Measurements from ENCODE around the gene FBRSL1.

The FBRSL1 gene

DNA sequence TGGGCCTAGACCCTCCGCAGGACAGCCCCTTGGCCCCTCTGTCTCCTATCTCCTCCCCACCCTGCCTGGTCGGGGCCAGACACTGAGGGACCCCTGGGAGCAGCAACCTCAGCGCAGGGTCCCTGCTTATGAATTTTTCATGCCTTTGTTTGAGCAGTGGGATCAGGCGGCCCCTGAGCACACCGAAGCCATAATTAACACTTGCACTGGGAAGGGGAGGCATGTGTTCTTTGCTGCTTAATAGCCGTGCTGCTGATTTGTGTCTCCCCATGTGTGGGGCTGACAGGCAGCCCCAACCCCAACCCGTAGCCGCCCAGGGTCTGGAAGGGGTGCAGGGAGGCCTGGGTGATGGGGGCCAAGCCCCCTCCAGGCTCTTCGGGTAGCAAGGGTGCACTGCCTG, 52.7 kb downstream of the FBRSL1 start:
- DNase-seq (ENCODE audit: low spot score): no peak

DNA sequence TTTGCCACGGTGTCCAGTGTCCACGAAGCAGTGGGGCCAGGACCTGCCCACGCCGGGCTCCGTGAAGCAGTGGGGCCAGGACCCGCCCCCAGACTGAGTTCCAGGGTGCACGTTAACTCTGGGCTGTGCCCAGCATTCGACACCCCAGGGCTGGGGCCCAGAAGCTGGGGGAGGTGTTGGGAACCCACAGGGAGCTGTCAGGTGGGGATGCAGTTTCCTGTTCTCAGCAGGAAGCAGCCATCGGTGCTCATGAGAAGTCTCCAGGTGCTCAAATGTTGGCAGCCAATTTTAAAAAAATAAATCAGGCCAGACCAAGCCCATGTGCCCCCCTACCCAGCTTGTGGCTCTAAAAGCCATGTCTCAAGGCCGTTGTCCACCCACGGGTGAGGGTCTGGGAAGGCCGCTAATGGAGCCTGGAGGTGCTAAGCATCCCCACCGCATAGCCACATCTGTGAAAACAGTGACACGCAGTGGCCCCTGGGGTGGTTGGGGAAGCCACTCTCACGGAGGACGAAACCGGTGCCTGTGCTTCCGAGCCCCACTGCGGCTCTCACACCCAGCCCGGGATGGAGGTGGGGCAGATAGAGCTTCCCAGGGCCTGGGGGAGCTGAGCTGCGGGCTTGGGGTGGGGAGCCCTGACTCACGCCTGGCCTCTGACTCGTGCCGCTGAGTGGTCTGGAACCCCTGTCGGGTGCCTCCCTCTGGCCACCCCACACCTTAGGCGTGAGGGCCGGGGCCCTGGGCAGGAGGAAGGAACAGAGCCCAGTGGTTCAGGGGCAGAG, 53.5 kb downstream of the FBRSL1 start:
- no peak for DNase-seq (ENCODE audit: low spot score)

DNA sequence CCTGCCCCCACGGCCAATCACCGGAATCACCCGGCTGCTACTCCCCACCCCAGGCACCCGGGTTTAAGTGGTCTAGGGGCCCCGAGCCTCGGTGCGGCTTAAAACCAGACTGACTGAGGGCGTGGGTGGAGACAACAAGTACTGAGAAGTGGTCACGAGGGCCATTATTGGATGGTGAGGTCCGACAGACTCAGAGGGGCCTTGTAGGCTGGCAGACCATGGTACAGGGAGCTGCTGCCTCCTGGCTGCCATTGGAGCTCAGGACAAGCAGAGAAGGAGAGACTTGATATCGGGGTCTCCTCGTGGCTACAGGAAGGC, 54.1 kb downstream of the FBRSL1 start:
- no peak for DNase-seq (ENCODE audit: low spot score)

GRCh38 chr12:132544498-132544897, 54.5 kb downstream of the FBRSL1 start:
- no peak for DNase-seq (ENCODE audit: low spot score)

DNA sequence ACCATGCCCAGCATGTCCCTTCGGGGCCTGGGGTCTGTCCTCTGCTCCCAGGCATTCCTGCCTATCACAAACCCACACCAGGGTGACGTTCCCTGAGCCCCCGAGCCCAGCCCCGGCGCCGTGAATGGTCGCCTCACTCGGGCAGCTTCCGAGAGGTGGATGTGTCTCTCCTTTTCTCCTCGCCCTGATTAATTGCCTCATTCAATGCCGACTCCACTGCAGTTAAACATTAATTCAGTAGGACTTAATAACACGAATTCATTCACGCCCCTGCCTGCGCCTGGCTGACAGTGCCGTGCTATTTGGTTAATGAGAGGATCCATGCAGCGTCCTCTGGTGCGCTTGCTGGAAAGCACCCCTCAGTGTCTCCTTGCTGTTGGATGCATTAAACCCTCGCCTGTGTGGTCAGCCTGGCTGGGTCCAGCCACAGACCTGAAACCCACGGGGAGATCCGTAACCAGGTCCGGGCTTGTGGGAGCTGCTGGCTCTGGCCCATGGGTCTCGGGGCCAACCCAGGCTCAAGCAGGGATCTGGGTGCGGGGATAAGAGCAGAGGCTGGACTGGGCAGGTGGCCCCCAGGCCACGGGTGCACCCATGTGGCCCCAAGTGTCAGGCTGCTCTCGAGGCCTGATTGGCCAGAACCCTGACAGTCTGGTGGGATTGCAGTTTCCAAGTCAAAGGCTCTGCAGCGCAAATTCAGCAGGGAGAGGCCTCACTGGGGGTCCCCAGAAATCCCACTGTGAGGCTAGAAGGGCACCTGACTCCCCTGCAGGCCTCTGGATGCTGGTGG, 55.4 kb downstream of the FBRSL1 start:
- no peak for DNase-seq (ENCODE audit: low spot score)

DNA sequence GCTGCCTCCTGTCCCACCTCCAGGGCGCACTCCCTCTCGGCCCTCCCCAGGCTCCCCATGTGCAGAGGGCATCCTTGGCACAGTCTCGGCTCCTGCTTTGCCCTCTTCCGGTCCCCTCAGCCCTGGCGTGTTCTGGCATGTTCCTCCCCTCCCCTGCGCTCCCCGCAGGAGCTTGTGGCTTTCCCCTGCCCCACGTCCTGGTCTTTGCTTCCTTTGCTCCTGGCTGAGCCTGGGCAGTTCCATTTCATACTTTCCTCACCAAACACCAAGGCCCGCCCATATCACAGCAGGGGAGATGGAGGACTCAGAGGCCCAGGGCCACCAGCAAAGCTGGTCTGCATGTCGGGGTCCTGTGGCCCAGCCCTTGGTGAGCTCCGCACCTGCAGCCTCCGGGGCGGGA, 56.0 kb downstream of the FBRSL1 start:
- no peak for DNase-seq (ENCODE audit: low spot score)

DNA sequence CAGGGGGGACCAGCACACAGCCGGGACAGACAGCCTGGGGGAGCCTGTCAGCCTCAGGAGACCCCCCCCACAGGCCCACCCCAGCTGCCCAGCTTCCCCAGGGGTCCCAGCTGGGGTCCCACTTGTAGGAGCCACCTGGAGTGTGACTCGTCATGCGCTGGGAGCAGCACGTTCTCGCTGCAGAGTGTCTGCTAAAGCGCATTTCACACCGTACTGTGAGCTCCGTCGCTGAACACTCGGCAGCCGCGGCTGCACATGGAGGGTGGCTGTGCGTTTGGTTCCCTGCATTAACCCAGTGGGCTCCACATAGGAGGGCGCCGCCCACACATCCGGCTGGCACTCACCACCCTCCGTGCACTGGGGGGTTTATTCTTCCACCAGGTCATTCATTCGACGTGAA, 56.7 kb downstream of the FBRSL1 start:
- no peak for DNase-seq (ENCODE audit: low spot score)

DNA sequence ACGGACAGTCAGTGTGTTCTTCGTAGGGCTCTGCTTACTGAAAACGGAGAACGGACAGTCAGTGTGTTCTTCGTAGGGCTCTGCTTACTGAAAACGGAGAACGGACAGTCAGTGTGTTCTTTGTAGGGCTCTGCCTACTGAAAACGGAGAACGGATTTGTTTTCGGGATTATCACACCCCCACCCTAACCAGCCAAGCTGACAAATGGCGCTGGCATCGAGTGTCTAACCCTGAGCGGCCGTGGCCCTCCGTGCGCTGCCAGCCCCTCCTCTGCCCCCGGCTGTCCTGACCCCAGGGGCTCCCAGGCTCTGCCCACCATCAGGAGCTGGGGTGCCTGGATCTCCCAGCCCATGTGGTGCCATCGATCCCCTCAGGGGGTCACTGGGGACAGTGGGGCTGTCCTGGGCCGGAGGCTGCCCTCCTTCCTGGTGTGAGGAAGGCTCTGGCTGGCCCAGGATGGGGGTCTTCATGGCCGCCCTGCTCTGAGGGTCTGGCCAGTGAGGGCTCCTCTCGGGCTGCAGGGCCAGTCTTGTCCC, 57.3 kb downstream of the FBRSL1 start:
- no peak for DNase-seq (ENCODE audit: low spot score)

GRCh38 chr12:132548430-132549058, 58.6 kb downstream of the FBRSL1 start:
- DNase-seq (ENCODE audit: low spot score): no peak

DNA sequence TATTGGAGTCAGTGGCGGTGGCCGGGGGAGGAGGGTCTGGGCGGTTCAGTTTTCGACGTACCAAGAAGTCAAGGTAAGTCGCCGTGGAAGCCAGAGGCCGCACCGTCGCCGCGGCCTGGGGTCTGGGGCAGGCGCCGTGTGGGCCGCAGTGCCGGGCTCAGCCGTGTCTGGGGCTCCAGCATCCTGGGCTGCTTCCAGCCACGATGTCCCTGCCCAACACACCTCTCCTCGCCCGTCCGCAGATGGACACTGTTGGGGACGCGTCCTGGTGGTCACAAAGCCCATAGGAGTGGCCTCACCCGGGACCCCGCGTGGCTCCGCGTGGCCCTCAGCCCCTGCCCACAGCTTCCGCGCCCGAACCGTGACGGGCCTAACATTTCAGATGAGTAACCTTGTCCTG, 59.1 kb downstream of the FBRSL1 start:
- DNase-seq (ENCODE audit: low spot score): no peak

GRCh38 chr12:132550014-132550802, 60.3 kb downstream of the FBRSL1 start:
- no peak for DNase-seq (ENCODE audit: low spot score)

DNA sequence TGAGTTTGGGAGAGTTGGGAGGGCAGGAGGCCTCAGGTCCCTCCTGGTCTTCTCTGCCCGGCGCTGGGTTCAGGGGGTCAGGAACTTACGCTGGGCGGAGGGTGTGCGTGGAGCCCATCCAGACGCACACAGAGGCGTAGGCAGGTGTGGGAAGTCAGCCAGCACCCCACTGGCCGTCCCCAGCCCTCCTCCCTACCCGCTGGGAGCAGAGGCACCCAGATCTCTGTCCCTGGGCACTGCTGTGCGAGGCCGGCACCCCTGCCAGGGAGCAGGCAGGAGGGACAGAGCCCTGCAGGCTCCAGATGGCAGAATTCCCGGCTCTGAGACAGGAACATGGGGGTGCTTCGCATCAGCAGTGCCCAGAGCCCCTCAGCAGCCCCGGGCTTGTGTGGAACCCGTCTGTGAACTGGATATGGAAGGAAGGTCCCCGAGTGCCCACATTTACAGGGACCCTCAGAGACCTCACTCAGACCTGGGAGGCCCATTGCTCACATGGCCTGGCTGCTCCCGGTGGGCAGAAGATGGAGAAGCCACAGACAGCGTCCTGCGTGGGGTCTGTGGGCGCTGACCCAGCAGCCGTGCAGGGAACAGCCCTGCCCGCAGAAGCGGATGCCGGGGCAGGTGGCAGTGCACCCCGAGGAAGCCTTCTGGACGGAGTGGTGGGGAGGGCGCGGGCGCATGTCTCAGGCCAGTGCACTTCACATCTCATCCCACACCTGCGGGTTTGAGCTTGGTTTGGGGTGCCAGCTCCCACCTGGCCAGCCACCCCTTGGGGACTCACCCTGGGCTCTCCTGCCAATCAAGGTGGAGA, 61.1 kb downstream of the FBRSL1 start:
- no peak for DNase-seq (ENCODE audit: low spot score)

DNA sequence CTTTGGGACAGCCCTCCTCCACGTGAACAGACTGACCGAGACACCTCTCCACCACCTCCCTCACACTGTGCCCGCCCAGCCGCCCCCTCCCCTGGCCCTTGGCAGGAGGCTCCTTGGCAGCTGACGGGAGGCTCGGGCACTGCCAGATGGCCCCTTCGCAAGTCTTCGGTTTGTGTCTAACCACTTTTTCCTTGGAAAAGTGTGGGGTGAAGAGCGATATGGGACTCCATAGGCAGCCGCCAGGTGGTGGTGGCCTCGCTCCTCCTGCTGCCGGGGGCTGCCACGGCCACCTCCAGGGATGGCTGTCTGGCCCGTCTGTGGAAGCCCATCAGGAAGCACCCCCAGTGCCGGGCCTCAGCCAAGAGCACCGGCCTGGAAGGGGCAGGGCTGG, 61.7 kb downstream of the FBRSL1 start:
- DNase-seq (ENCODE audit: low spot score): no peak

- DNase-seq (ENCODE audit: low spot score): no peak
These were observed 65.1 kb downstream of the FBRSL1 start for GRCh38 chr12:132554845-132555630.

DNA sequence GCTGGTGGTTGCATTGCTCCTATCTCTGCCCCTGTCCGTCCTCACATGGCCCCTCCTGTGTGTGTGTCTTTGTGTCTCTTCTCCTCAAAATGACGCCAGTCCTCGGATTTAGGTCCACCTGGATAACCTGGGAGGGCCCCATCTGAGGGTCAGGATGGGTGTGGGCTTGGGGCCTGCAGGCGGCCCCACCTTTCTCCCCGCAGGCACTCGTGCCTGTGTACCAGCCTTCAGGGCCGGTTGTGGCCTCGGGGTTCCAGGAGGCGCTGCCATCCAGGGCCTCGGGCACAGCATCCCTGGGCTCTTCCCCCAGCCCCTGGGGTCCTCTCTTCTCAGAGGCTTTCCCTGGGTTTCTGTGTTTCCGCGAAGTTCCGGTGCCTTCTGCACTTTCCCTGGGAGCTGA, 65.7 kb downstream of the FBRSL1 start:
- DNase-seq (ENCODE audit: low spot score): no peak

DNA sequence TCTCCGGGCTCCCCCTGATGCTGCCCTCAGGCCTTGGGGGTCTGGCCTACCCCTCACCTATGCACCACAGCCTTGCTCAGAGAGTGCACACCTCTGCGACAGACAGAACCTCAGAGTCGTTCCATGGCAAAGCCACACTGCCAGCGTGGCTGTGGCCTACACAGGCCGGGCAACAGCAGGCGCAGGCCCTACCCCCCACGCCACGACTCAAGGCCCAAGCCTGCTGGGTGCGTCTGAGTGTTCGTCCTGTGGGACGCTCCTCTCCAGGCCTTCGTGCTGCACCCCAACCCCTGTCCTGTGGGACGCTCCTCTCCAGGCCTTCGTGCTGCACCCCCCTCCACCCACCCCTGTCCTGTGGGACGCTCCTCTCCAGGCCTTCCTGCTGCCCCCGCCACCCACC, 66.3 kb downstream of the FBRSL1 start:
- no peak for DNase-seq (ENCODE audit: low spot score)

GRCh38 chr12:132556801-132557200, 66.8 kb downstream of the FBRSL1 start:
- DNase-seq (ENCODE audit: low spot score): no peak

DNA sequence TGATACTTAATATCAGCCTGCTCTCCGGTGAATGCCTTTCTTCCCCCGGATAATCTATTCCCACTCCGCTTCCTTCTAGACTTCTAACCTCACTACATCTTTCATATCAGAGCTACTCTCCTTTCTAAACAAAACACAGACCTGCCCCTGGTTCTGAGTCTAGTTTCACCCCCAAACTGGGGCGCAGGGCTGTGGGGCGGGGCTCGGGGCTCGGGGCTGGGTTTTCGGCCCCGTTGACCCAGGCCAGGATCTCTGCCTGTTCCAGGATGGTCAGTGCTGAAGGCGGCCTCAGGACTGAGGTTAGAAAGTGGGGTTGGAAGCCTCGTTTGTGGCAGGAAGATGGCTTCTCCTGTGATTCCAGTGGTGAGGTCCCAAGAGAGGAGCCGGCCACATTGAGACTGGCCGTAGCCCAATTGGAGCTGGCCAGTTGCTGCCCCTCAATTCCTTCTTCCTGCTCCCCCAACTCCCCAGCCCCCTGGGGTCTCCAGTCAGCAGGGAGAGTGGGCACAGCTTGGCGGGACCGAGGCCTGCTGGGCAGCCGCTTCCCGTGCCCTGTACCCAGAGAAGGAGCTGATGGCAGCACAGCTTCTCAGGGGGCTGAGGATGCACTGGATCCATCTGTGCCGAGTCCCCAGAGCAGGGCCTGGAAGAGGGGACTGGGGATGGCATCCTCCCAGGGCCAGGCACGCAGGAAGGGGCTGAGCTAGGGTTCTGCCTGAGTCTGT, 67.5 kb downstream of the FBRSL1 start:
- DNase-seq (ENCODE audit: low spot score): no peak

DNA sequence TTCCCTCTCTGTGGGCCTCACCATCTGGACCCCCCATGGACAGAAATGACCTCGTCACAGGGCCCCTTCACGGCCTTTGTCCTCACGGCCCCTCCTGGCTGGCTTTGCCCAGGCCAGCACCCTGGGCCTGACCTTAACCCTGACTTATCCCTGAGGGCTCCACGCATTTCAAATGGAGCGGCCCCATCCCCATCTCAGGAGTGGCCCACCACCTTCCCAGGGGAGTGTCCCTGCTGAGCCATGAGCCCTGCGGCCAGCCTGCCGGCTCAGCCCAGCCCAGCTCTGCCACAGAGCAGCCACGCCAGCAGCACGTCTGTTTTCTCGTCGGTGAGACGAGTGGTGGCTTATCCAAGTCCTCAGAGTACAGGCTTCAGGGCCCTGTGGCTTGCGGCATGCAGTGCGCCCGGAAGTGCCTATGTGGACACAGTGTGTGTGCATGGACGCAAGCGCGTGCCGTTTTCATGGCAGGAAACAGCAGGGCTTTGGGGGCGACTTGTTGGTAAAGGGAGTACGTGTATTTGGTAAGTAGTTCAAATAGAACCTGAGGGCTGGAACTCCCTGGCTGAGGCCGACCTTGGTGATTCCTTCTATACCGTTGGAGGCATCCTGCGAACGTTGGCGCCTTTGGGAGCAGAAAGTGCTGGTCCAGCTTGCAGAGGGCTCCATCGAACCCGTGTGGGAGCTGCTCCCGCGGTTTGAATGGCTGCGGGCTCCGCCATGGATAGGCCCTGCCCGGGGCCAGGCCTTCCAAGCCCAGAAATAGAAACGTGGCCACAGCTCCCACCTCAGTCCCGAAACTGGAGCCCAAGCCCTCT, 68.3 kb downstream of the FBRSL1 start:
- DNase-seq (ENCODE audit: low spot score): no peak
